Right lobe of liver (tissue), 4 donors: ENCODE data around the gene DPY19L1.

ENCODE experiments used
- CTCF ChIP-seq, 4 donors: fragments of 200-600 bp in 3 of 4; fragments of 450-650 bp in 1 of 4; IDR thresholded peaks; one replicate each; pipeline versions ENCODE4 v1.5.1 to v1.8.0; 2016 to 2022; ENCODE audit warnings: antibody characterized with exemption in 4 of 4, mild to moderate bottlenecking in 2 of 4
- POLR2A ChIP-seq: fragments of 450-650 bp; IDR thresholded peaks from one replicate; pipeline ENCODE4 v1.6.1; 2017; ENCODE audit warnings: antibody characterized with exemption, mild to moderate bottlenecking
- donor health status: DM: no; HTN: no; CAD: no.
- donor health status: DM: no; HTN: no; CAD: no.
- donor health status: DM: no; HTN: yes; CAD: no.

DNA sequence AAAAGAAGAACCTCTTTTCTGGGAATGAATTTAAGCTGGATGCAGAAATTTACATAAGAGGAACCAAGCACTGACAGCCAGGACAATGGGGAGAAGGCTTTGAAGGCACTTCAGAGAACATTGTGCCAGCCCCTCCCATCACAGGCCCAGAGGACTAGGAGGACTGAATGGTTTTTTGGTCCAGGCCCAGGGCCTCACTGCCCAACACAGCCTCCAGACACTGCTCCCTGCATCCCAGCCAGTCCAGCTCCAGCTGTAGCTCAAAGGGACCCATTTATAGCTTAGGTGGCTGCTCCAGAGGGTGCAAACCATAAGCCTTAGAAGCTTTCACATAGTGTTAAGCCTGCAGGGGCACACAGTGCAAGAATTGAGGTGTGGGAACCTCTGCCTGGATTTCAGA, 142.1 kb downstream of the DPY19L1 start:
- TF ChIP-seq CTCF (IDR thresholded peaks at IDR 0.05) (no peak), POLR2A (no peak)
